HEK293 (cell line): ENCODE measurements around the gene NME1.

Source experiments
- CTCF ChIA-PET: fragments of 350-600 bp; formaldehyde crosslinking; extraction: SDS; loops from one replicate; lab custom pipeline; 2021; ENCODE audit warnings: antibody characterized with exemption; lab: Yijun Ruan, JAX
- POLR2A ChIA-PET: fragments of 300-600 bp; formaldehyde crosslinking; extraction: SDS; loops from one replicate; lab custom pipeline; 2020; ENCODE audit warnings: antibody characterized with exemption, inconsistent platforms; lab: Yijun Ruan, JAX
- H3K27ac ChIP-seq: fragments of 200-500 bp; sonication (Bioruptor generic); 2 replicates; pipeline ENCODE4 v1.5.1; 2014; ENCODE audit warnings: low read depth, low read length, control low read depth, inconsistent platforms; ENCODE audit errors: extremely low read depth
- H3K36me3 ChIP-seq, 2 experiments: fragments of 200-500 bp in 1 of 2; sonication (Bioruptor generic) in 1 of 2; 1 replicate in 1 of 2; 2 replicates in 1 of 2; pipeline ENCODE4 v1.5.1; 2014 to 2017; ENCODE audit warnings: inconsistent platforms in 2 of 2, low read length in 2 of 2; ENCODE audit not compliant: control insufficient read depth in 2 of 2, insufficient read depth in 1 of 2
- H3K4me1 ChIP-seq: fragments of 200-500 bp; sonication (Bioruptor generic); 2 replicates; pipeline ENCODE4 v1.5.1; 2014; ENCODE audit warnings: mild to moderate bottlenecking, low read length, inconsistent platforms; ENCODE audit not compliant: control insufficient read depth, insufficient read depth
- H3K4me3 ChIP-seq: 2 replicates; pipeline ENCODE4 v1.5.1; 2011; ENCODE audit warnings: low read depth, mild to moderate bottlenecking, control low read depth, low read length, moderate library complexity
- H3K9me3 ChIP-seq: fragments of 200-500 bp; sonication (Bioruptor generic); 2 replicates; pipeline ENCODE4 v1.5.1; 2014; ENCODE audit warnings: low read depth, low read length, inconsistent platforms; ENCODE audit not compliant: control insufficient read depth, insufficient read depth
- MYNN ChIP-seq: fragments of 450-650 bp; formaldehyde crosslinking; IDR thresholded peaks from 2 replicates; pipeline ENCODE4 v1.5.1; 2016; ENCODE audit warnings: missing biosample characterization, missing genetic modification characterization, borderline replicate concordance
- PRDM10 ChIP-seq: fragments of 450-650 bp; formaldehyde crosslinking; IDR thresholded peaks from 2 replicates; pipeline ENCODE4 v1.5.1; 2016; ENCODE audit warnings: missing biosample characterization, missing genetic modification characterization
- PRDM6 ChIP-seq: fragments of 450-650 bp; formaldehyde crosslinking; IDR thresholded peaks from 2 replicates; pipeline ENCODE4 v1.5.1; 2017; ENCODE audit warnings: missing biosample characterization, missing genetic modification characterization
- SALL2 ChIP-seq: fragments of 450-650 bp; formaldehyde crosslinking; IDR thresholded peaks from 2 replicates; pipeline ENCODE4 v1.5.0; 2017; ENCODE audit warnings: missing biosample characterization, mild to moderate bottlenecking, missing genetic modification characterization, borderline replicate concordance
- SCRT2 ChIP-seq: fragments of 450-650 bp; formaldehyde crosslinking; IDR thresholded peaks from 2 replicates; pipeline ENCODE4 v1.5.1; 2016; ENCODE audit warnings: missing biosample characterization, missing genetic modification characterization
- ZBTB17 ChIP-seq: fragments of 450-650 bp; formaldehyde crosslinking; IDR thresholded peaks from 2 replicates; pipeline ENCODE4 v1.5.1; 2016; ENCODE audit warnings: missing biosample characterization, missing genetic modification characterization
- ZBTB21 ChIP-seq: fragments of 450-650 bp; formaldehyde crosslinking; IDR thresholded peaks from 2 replicates; pipeline ENCODE4 v1.5.1; 2017; ENCODE audit warnings: missing biosample characterization, missing genetic modification characterization
- ZEB2 ChIP-seq: fragments of 450-650 bp; formaldehyde crosslinking; IDR thresholded peaks from 2 replicates; pipeline ENCODE4 v1.5.1; 2016; ENCODE audit warnings: missing biosample characterization, missing genetic modification characterization
- ZFP37 ChIP-seq: fragments of 450-650 bp; formaldehyde crosslinking; IDR thresholded peaks from 2 replicates; pipeline ENCODE4 v1.5.1; 2016; ENCODE audit warnings: missing biosample characterization, missing genetic modification characterization
- ZNF140 ChIP-seq: fragments of 450-650 bp; formaldehyde crosslinking; IDR thresholded peaks from 2 replicates; pipeline ENCODE4 v1.5.1; 2016; ENCODE audit warnings: missing biosample characterization, missing genetic modification characterization
- ZNF175 ChIP-seq: fragments of 450-650 bp; formaldehyde crosslinking; IDR thresholded peaks from 2 replicates; pipeline ENCODE4 v1.5.1; 2016; ENCODE audit warnings: missing biosample characterization, missing genetic modification characterization
- ZNF211 ChIP-seq: fragments of 450-650 bp; formaldehyde crosslinking; IDR thresholded peaks from 2 replicates; pipeline ENCODE4 v1.5.1; 2016; ENCODE audit warnings: low read depth, missing biosample characterization, missing genetic modification characterization
- ZNF335 ChIP-seq: fragments of 450-650 bp; formaldehyde crosslinking; conservative IDR thresholded peaks from 2 replicates; pipeline ENCODE4 v1.5.1; 2016; ENCODE audit warnings: missing biosample characterization, missing genetic modification characterization
- ZNF391 ChIP-seq: fragments of 450-650 bp; formaldehyde crosslinking; IDR thresholded peaks from 2 replicates; pipeline ENCODE4 v1.5.1; 2016; ENCODE audit warnings: low read depth, missing biosample characterization, missing genetic modification characterization, borderline replicate concordance
- ZNF513 ChIP-seq: fragments of 450-650 bp; IDR thresholded peaks from 2 replicates; pipeline ENCODE4 v1.5.1; 2018; ENCODE audit warnings: missing biosample characterization, missing genetic modification characterization
- ZNF560 ChIP-seq: fragments of 450-650 bp; formaldehyde crosslinking; IDR thresholded peaks from 2 replicates; pipeline ENCODE4 v1.5.1; 2017; ENCODE audit warnings: missing biosample characterization, missing genetic modification characterization, borderline replicate concordance
- ZNF571 ChIP-seq: fragments of 450-650 bp; formaldehyde crosslinking; IDR thresholded peaks from 2 replicates; pipeline ENCODE4 v1.5.0; 2017; ENCODE audit warnings: missing biosample characterization, missing genetic modification characterization
- ZNF610 ChIP-seq: fragments of 450-650 bp; formaldehyde crosslinking; IDR thresholded peaks from 2 replicates; pipeline ENCODE4 v1.5.1; 2016; ENCODE audit warnings: missing biosample characterization, missing genetic modification characterization, borderline replicate concordance
- ZNF664 ChIP-seq: fragments of 450-650 bp; formaldehyde crosslinking; IDR thresholded peaks from 2 replicates; pipeline ENCODE4 v1.5.1; 2016; ENCODE audit warnings: missing biosample characterization, missing genetic modification characterization
- ZNF701 ChIP-seq: fragments of 450-650 bp; formaldehyde crosslinking; IDR thresholded peaks from 2 replicates; pipeline ENCODE4 v1.5.1; 2016; ENCODE audit warnings: missing biosample characterization, missing genetic modification characterization
- ZNF76 ChIP-seq: fragments of 450-650 bp; formaldehyde crosslinking; IDR thresholded peaks from 2 replicates; pipeline ENCODE4; 2016; ENCODE audit warnings: low read depth, missing biosample characterization, missing genetic modification characterization, borderline replicate concordance
- ZXDB ChIP-seq: fragments of 450-650 bp; formaldehyde crosslinking; IDR thresholded peaks from 2 replicates; pipeline ENCODE4 v1.5.1; 2016; ENCODE audit warnings: missing biosample characterization, missing genetic modification characterization
- TF ChIP-seq, protein P1 (sequence below): IDR thresholded peaks from 2 replicates; pipeline ENCODE4 v1.6.1; 2011; ENCODE audit warnings: mild to moderate bottlenecking, low read depth, low read length, borderline replicate concordance
- TF ChIP-seq, protein P2 (sequence below): fragments of 450-650 bp; formaldehyde crosslinking; IDR thresholded peaks from 2 replicates; pipeline ENCODE4 v1.5.1; 2017; ENCODE audit warnings: missing biosample characterization, missing genetic modification characterization
- TF ChIP-seq, protein P3 (sequence below): fragments of 450-650 bp; formaldehyde crosslinking; IDR thresholded peaks from 2 replicates; pipeline ENCODE4 v1.5.1; 2016; ENCODE audit warnings: missing biosample characterization, missing genetic modification characterization

NME1 gene

DNA sequence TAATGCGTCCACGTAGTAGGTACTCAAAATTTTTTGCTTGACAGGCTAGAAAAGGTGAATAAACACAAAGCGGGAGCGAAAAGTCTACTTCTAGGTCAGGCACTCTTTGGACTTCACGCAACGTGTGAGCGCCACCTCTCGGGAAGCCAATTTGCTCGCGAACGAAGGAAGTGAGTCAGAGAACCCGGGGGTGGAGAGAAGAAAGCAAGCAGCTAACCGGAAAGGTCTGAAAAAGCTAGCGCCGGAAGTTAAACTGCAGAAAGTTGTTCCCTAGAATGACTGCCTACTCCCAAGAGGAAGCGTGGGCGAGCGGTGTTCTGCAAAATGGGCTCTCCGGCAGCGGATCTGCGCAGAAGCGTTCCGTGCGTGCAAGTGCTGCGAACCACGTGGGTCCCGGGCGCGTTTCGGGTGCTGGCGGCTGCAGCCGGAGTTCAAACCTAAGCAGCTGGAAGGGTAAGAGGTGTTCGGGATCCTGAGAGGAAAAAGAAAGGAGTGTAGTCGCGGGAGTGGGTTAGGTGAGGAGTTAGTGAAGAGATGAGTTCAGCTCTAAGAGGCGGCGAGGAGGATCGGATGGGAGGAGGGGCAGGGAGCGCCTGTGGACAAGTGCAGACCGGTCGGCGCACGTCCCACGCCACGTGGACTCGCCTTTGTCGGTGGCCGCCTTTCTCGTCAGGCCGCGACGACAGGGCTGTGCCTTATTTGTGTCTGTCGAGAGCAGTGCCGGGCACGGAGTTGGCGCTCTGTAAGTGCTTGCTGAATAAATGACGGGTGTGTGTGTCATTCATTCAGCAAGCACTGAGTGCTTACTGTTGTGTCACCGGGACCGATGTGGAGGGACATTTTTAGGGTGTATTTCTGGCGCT, at the start of gene NME1 (continued):
- TF ChIP-seq ZNF513 (tag by site-specific recombination) = peak; percentile 55; the same call in 1 of the 2 replicates
- peak; percentile 100 for TF ChIP-seq ZNF391

GRCh38 chr17:51107778-51108177, 45.6 kb upstream of the NME1 start:
- H3K27ac ChIP-seq = no peak overlapping the region
- no peaks in the 10 kb centered on the region for H3K9me3 ChIP-seq
- peaks cover 5 to 6% of the 10 kb centered on the region in 2 experiments; a peak in 2 of 3 replicates for H3K36me3 ChIP-seq
- CTCF ChIA-PET = interaction anchor here (0.7 kb wide), 1 partner anchor 9 kb away, joined by 4 read pairs; no protein-coding TSS in a partner anchor
- H3K4me3 ChIP-seq = no peak overlapping the region
- H3K4me1 ChIP-seq = peaks cover 8% of the 10 kb centered on the region
- POLR2A ChIA-PET = interaction anchor here (0.7 kb wide), 1 partner anchor 20 kb away, joined by 7 read pairs; no protein-coding TSS in a partner anchor
- TF ChIP-seq SALL2 = no peak
- no peak for TF ChIP-seq ZNF610 (tag by site-specific recombination)
- no peak for TF ChIP-seq ZNF571 (tag by site-specific recombination)
- no peak for TF ChIP-seq ZNF211
- TF ChIP-seq ZNF76 (tag by site-specific recombination) = no peak
- TF ChIP-seq, protein P1, sequence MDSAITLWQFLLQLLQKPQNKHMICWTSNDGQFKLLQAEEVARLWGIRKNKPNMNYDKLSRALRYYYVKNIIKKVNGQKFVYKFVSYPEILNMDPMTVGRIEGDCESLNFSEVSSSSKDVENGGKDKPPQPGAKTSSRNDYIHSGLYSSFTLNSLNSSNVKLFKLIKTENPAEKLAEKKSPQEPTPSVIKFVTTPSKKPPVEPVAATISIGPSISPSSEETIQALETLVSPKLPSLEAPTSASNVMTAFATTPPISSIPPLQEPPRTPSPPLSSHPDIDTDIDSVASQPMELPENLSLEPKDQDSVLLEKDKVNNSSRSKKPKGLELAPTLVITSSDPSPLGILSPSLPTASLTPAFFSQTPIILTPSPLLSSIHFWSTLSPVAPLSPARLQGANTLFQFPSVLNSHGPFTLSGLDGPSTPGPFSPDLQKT = no peak
- 0 out of 2 replicates have a peak, but pooled peaks have one; percentile 16 for TF ChIP-seq ZXDB
- no peak for TF ChIP-seq ZNF701 (tag by site-specific recombination)
- no peak for TF ChIP-seq ZNF335
- TF ChIP-seq ZBTB17 (tag by site-specific recombination) = no peak
- TF ChIP-seq ZNF391 = no peak
- TF ChIP-seq MYNN (tag by site-specific recombination) = no peak
- TF ChIP-seq ZBTB21 (tag by site-specific recombination) = no peak
- TF ChIP-seq PRDM6 (tag by site-specific recombination) = peak; percentile 91
- TF ChIP-seq ZNF664 (tag by site-specific recombination) = no peak
- no peak for TF ChIP-seq SCRT2
- TF ChIP-seq ZNF560 (tag by site-specific recombination) = no peak
- TF ChIP-seq, protein P2, sequence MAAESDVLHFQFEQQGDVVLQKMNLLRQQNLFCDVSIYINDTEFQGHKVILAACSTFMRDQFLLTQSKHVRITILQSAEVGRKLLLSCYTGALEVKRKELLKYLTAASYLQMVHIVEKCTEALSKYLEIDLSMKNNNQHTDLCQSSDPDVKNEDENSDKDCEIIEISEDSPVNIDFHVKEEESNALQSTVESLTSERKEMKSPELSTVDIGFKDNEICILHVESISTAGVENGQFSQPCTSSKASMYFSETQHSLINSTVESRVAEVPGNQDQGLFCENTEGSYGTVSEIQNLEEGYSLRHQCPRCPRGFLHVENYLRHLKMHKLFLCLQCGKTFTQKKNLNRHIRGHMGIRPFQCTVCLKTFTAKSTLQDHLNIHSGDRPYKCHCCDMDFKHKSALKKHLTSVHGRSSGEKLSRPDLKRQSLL (tag by site-specific recombination) = peak; percentile 70
- TF ChIP-seq PRDM10 = peak; percentile 11; the same call in 1 of the 2 replicates
- TF ChIP-seq ZFP37 (tag by site-specific recombination) = no peak
- TF ChIP-seq ZEB2 (tag by site-specific recombination) = no peak
- no peak for TF ChIP-seq ZNF175
- TF ChIP-seq ZNF140 (tag by site-specific recombination) = no peak
- TF ChIP-seq, protein P3, sequence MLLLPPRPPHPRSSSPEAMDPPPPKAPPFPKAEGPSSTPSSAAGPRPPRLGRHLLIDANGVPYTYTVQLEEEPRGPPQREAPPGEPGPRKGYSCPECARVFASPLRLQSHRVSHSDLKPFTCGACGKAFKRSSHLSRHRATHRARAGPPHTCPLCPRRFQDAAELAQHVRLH (tag by site-specific recombination) = 0 out of 2 replicates have a peak, but pooled peaks have one; percentile 8
